Renal cortical epithelial cell (primary cell): Measurements from ENCODE around the gene THOC2. TPM values are rescaled to one million over a fixed set of nuclear protein-coding genes. Genes with fewer than 3 reads are reported as not detected.
"Not testable (repeated sequence)": the region's sequence is repeated elsewhere in the genome, so short reads cannot be mapped to it uniquely, and the experiment has no call there.

Experiments
- DNase-seq: peaks from one replicate; pipeline ENCODE4 v3.0.0-alpha.2; 2011; ENCODE audit warnings: low read depth
- total RNA-seq: library from RNA; depleted of rRNA; stranded (reverse); fragments of >200 nt; gene quantifications from 2 replicates; pipeline ENCODE4 v1.2.3, GENCODE V29; 2014

THOC2 gene
- total RNA-seq, 1 donor from 2014 or later: 97.8 TPM

GRCh38 chrX:123664467-123665167 is 68.2 kb downstream of the THOC2 start:
- DNase-seq: peak; percentile 75

- not testable (repeated sequence) for DNase-seq
Measured at GRCh38 chrX:123663720-123664119, 69.1 kb downstream of the THOC2 start.

- DNase-seq: not testable (repeated sequence)
Measured at GRCh38 chrX:123656507-123656906, 76.3 kb downstream of the THOC2 start.

- not testable (repeated sequence) for DNase-seq
Measured at GRCh38 chrX:123648811-123649181, 84.1 kb downstream of the THOC2 start.

- DNase-seq: peak; percentile 87
Measured at GRCh38 chrX:123648028-123648810, 84.6 kb downstream of the THOC2 start.

- no peak for DNase-seq
Measured at GRCh38 chrX:123647244-123647643, 85.6 kb downstream of the THOC2 start.

- no peak for DNase-seq
Measured at GRCh38 chrX:123629502-123629901, 103.3 kb downstream of the THOC2 start.

- DNase-seq: no peak
Measured at GRCh38 chrX:123626962-123627361, 105.9 kb downstream of the THOC2 start.

- DNase-seq: no peak
Measured at GRCh38 chrX:123625952-123626351, 106.9 kb downstream of the THOC2 start.

- no peak for DNase-seq
Measured at GRCh38 chrX:123625477-123625876, 107.4 kb downstream of the THOC2 start.

GRCh38 chrX:123617007-123617406 is 115.8 kb downstream of the THOC2 start:
- no peak for DNase-seq

- DNase-seq: no peak
Measured at GRCh38 chrX:123610915-123611314, 121.9 kb downstream of the THOC2 start.

- DNase-seq: no peak
Measured at GRCh38 chrX:123607806-123608205, 125.0 kb downstream of the THOC2 start.

GRCh38 chrX:123607270-123607669 is 125.6 kb downstream of the THOC2 start:
- no peak for DNase-seq

GRCh38 chrX:123603491-123603890 is 129.4 kb downstream of the THOC2 start:
- DNase-seq: no peak

GRCh38 chrX:123601437-123601836 is 131.4 kb downstream of the THOC2 start:
- DNase-seq: no peak

- DNase-seq: no peak
Measured at GRCh38 chrX:123600181-123600580, 132.7 kb downstream of the THOC2 start.

- DNase-seq: peak; percentile 94
Measured at GRCh38 chrX:123590842-123591486, 141.9 kb downstream of the THOC2 start.

GRCh38 chrX:123588723-123589122 is 144.1 kb downstream of the THOC2 start:
- no peak for DNase-seq

GRCh38 chrX:123581586-123581985 is 151.3 kb downstream of the THOC2 start:
- DNase-seq: no peak

- DNase-seq: no peak
Measured at GRCh38 chrX:123580792-123581191, 152.1 kb downstream of the THOC2 start.

- DNase-seq: not testable (repeated sequence)
Measured at GRCh38 chrX:123574027-123574426, 158.8 kb downstream of the THOC2 start.
